Measurements from ENCODE around the gene RPL13A. TPM values are rescaled to one million over a fixed set of nuclear protein-coding genes. Genes with fewer than 3 reads are reported as not detected.
A peak's percentile ranks its signal among the peaks of the same experiment; 100 is the strongest.

RPL13A gene
- polyA plus RNA-seq, 3 donors from 2014 or later: 840 to 2,055 (median 1,247) TPM

GRCh38 chr19:49512970-49513745, 25.8 kb downstream of the RPL13A start:
- DNase-seq: no peak
- peak overlapping the region in 5 of 6 donors; percentile 44 to 92 (median 85) for H3K27ac Mint-ChIP-seq
- H3K36me3 Mint-ChIP-seq: no peaks in the 10 kb centered on the region
- H3K27me3 Mint-ChIP-seq (ENCODE audit: low read depth in 3 of 3): peaks cover 0 to 5% (median 3%) of the 10 kb centered on the region in 3 donors
- H3K4me1 Mint-ChIP-seq: peaks cover 22 to 23% of the 10 kb centered on the region in 2 donors
- H3K4me3 Mint-ChIP-seq: peak overlapping the region; percentile 81 to 96 (median 87)
- no peaks in the 10 kb centered on the region for H3K9me3 Mint-ChIP-seq

GRCh38 chr19:49513746-49514118, 26.3 kb downstream of the RPL13A start:
- H3K27me3 Mint-ChIP-seq (ENCODE audit: low read depth in 3 of 3): peaks cover 0 to 5% (median 3%) of the 10 kb centered on the region in 3 donors
- peaks cover 22 to 23% of the 10 kb centered on the region in 2 donors for H3K4me1 Mint-ChIP-seq
- peak overlapping the region; percentile 81 to 96 (median 87) for H3K4me3 Mint-ChIP-seq
- DNase-seq: no peak
- H3K36me3 Mint-ChIP-seq: no peaks in the 10 kb centered on the region
- no peaks in the 10 kb centered on the region for H3K9me3 Mint-ChIP-seq
- peak overlapping the region in 3 of 6 donors; percentile 44 to 92 (median 85) for H3K27ac Mint-ChIP-seq

GRCh38 chr19:49514151-49514550, 26.7 kb downstream of the RPL13A start:
- H3K4me1 Mint-ChIP-seq: peaks cover 22 to 23% of the 10 kb centered on the region in 2 donors
- H3K9me3 Mint-ChIP-seq: no peaks in the 10 kb centered on the region
- no peaks in the 10 kb centered on the region for H3K36me3 Mint-ChIP-seq
- H3K27me3 Mint-ChIP-seq (ENCODE audit: low read depth in 3 of 3): peaks cover 0 to 5% (median 3%) of the 10 kb centered on the region in 3 donors
- H3K4me3 Mint-ChIP-seq: peak overlapping the region; percentile 10 to 87 (median 44)
- H3K27ac Mint-ChIP-seq: no peak overlapping the region
- DNase-seq: no peak

- Mint-ChIP-seq H3K36me3 (no peaks in the 10 kb centered on the region), H3K4me3 (peak overlapping the region in 3 of 5 donors; percentile 21 to 44 (median 31)), H3K27ac (peak overlapping the region in 1 of 6 donors; percentile 5), H3K4me1 (peaks cover 22 to 23% of the 10 kb centered on the region in 2 donors), H3K27me3 (ENCODE audit: low read depth in 3 of 3) (peaks cover 0 to 8% (median 3%) of the 10 kb centered on the region in 3 donors), H3K9me3 (no peaks in the 10 kb centered on the region)
- no peak for DNase-seq
Observed at GRCh38 chr19:49515767-49516166, 28.4 kb downstream of the RPL13A start.

GRCh38 chr19:49518033-49518432, 30.6 kb downstream of the RPL13A start:
- Mint-ChIP-seq H3K27ac (no peak overlapping the region), H3K4me3 (no peak overlapping the region), H3K27me3 (ENCODE audit: low read depth in 3 of 3) (peaks cover 0 to 8% (median 3%) of the 10 kb centered on the region in 3 donors), H3K36me3 (no peaks in the 10 kb centered on the region), H3K9me3 (no peaks in the 10 kb centered on the region), H3K4me1 (peaks cover 7 to 8% of the 10 kb centered on the region in 2 donors)
- DNase-seq: no peak

- no peak overlapping the region for H3K27ac Mint-ChIP-seq
- DNase-seq: no peak
- H3K36me3 Mint-ChIP-seq: no peaks in the 10 kb centered on the region
- H3K9me3 Mint-ChIP-seq: no peaks in the 10 kb centered on the region
- peaks cover 0 to 5% (median 3%) of the 10 kb centered on the region in 3 donors for H3K27me3 Mint-ChIP-seq (ENCODE audit: low read depth in 3 of 3)
- peaks cover 0 to 2% of the 10 kb centered on the region in 2 donors for H3K4me1 Mint-ChIP-seq
- H3K4me3 Mint-ChIP-seq: no peak overlapping the region
Observed at GRCh38 chr19:49520705-49521319, 33.4 kb downstream of the RPL13A start.

- Mint-ChIP-seq H3K27ac (peak overlapping the region in 2 of 6 donors; percentile 8 to 55), H3K4me1 (peaks cover 10 to 18% of the 10 kb centered on the region in 2 donors), H3K9me3 (no peaks in the 10 kb centered on the region), H3K4me3 (no peak overlapping the region), H3K27me3 (ENCODE audit: low read depth in 3 of 3) (peaks cover 4 to 18% (median 9%) of the 10 kb centered on the region in 3 donors), H3K36me3 (peaks cover 0 to 4% (median 0%) of the 10 kb centered on the region in 3 donors)
- DNase-seq: no peak
Observed at GRCh38 chr19:49524812-49525455, 37.5 kb downstream of the RPL13A start.

- Mint-ChIP-seq H3K36me3 (peaks cover 0 to 4% (median 0%) of the 10 kb centered on the region in 3 donors), H3K27ac (peak overlapping the region in 4 of 6 donors; percentile 59 to 95 (median 80)), H3K4me1 (peaks cover 17 to 23% of the 10 kb centered on the region in 2 donors), H3K27me3 (ENCODE audit: low read depth in 3 of 3) (peaks cover 8 to 19% (median 11%) of the 10 kb centered on the region in 3 donors), H3K4me3 (peak overlapping the region in 4 of 5 donors; percentile 79 to 89 (median 86)), H3K9me3 (no peaks in the 10 kb centered on the region)
- DNase-seq: no peak
Observed at GRCh38 chr19:49528211-49528771, 40.9 kb downstream of the RPL13A start.

GRCh38 chr19:49530708-49531107, 43.3 kb downstream of the RPL13A start:
- Mint-ChIP-seq H3K4me1 (peaks cover 33 to 35% of the 10 kb centered on the region in 2 donors), H3K27ac (no peak overlapping the region)

GRCh38 chr19:49533551-49534488, 46.4 kb downstream of the RPL13A start:
- Mint-ChIP-seq H3K27me3 (ENCODE audit: low read depth in 3 of 3) (peaks cover 4 to 14% (median 5%) of the 10 kb centered on the region in 3 donors), H3K27ac (peak overlapping the region in 5 of 6 donors; percentile 50 to 88 (median 76)), H3K4me3 (peak overlapping the region; percentile 78 to 90 (median 81)), H3K4me1 (peaks cover 21 to 22% of the 10 kb centered on the region in 2 donors), H3K36me3 (no peaks in the 10 kb centered on the region), H3K9me3 (no peaks in the 10 kb centered on the region)
- DNase-seq: peak; percentile 85 to 88 (median 87)

More at GRCh38 chr19:49530708-49531107, 43.3 kb downstream of the RPL13A start:
- Mint-ChIP-seq H3K27me3 (ENCODE audit: low read depth in 3 of 3) (peaks cover 10 to 24% (median 11%) of the 10 kb centered on the region in 3 donors), H3K36me3 (peaks cover 0 to 4% (median 0%) of the 10 kb centered on the region in 3 donors), H3K4me3 (no peak overlapping the region), H3K9me3 (no peaks in the 10 kb centered on the region)
- DNase-seq: no peak

- Mint-ChIP-seq H3K9me3 (no peaks in the 10 kb centered on the region), H3K27me3 (ENCODE audit: low read depth in 3 of 3) (peaks cover 2 to 11% (median 5%) of the 10 kb centered on the region in 3 donors), H3K36me3 (peaks cover 0 to under 1% (median 0%) of the 10 kb centered on the region in 3 donors), H3K27ac (peak overlapping the region; percentile 50 to 79 (median 74)), H3K4me1 (peaks cover 19 to 22% of the 10 kb centered on the region in 2 donors), H3K4me3 (peak overlapping the region; percentile 78 to 90 (median 81))
- DNase-seq: no peak
Observed at GRCh38 chr19:49534632-49535385, 47.4 kb downstream of the RPL13A start.

- Mint-ChIP-seq H3K27me3 (ENCODE audit: low read depth in 3 of 3) (peaks cover 0 to 13% (median 5%) of the 10 kb centered on the region in 3 donors), H3K4me1 (peaks cover 19 to 22% of the 10 kb centered on the region in 2 donors), H3K36me3 (peaks cover 0 to 4% (median 0%) of the 10 kb centered on the region in 3 donors), H3K9me3 (no peaks in the 10 kb centered on the region), H3K27ac (no peak overlapping the region), H3K4me3 (no peak overlapping the region)
- no peak for DNase-seq
Observed at GRCh38 chr19:49536921-49537462, 49.6 kb downstream of the RPL13A start.
